DND-41 (cell line): ENCODE results near the gene PRIMA1.

Experiments used
- CTCF ChIP-seq: IDR thresholded peaks from 2 replicates; pipeline ENCODE4 v1.5.1; 2012; ENCODE audit warnings: borderline replicate concordance, low read length, moderate library complexity, mild to moderate bottlenecking; ENCODE audit not compliant: poor library complexity, severe bottlenecking; ENCODE audit errors: extremely low read depth
- EZH2 ChIP-seq: IDR thresholded peaks from 3 replicates; pipeline ENCODE4 v1.6.1; 2012; ENCODE audit warnings: borderline replicate concordance, low read depth, mild to moderate bottlenecking, moderate library complexity, low read length, inconsistent platforms; ENCODE audit not compliant: severe bottlenecking

- TF ChIP-seq CTCF (no peak), EZH2 (no peak)
Observed at GRCh38 chr14:93745603-93746273, 42.5 kb downstream of the PRIMA1 start.
